ENCODE measurements around the gene RPL35.

DNA sequence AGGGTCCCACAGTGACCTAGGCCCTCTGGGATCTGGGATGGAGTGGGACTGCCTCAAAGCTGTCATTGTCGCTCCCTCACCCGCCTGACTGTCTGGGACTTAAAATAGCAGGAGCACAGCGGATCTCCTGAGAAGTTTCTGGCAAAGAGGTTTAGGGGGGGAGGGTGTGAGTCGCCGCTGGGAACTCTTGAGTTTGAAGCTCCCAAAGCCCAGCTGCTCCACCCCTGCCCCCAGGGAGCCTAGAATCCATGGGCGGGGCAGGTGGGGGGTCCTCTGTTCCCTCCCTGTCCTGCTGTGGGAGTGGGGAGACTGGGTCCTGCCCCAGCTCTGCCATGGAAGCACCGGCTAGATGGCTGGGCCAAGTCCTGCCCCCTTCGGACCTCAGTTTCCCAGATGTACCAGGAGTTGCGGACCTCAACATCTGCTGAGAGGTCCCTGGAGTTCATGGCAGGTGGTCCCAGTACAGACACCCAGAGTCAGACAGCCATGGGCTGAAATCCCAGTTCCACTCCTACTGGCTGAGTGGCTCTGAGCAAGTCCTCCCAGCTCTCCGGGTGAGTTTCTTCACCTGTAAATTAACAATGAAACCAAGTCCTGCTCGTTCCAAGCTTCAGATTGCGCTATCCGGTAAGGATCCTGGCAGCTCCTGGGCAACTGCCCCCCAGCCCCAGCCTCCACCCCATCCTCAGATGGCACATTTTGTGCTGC, 9.5 kb downstream of the RPL35 start:
- no peak for TF ChIP-seq EZH2 (IDR thresholded peaks at IDR 0.05; ENCODE audit: low read length, missing control alignments)
- no peak for TF ChIP-seq CTCF (conservative IDR thresholded peaks at IDR 0.05 in 1 of 2, IDR thresholded peaks at IDR 0.05 in 1 of 2; ENCODE audit: low read depth in 1 of 2, low read length in 2 of 2)
